Esophagus muscularis mucosa (tissue), 4 donors: ENCODE results near the gene MAZ. TPM values are rescaled to one million over a fixed set of nuclear protein-coding genes. Genes with fewer than 3 reads are reported as not detected.

Experiments
- DNase-seq: peaks from one replicate; pipeline ENCODE4 v3.0.0-alpha.2; 2017; ENCODE audit errors: extremely low spot score
- H3K27ac ChIP-seq, 4 donors: fragments of 200-600 bp; sonication (generic); replicated peaks in 1 of 4; 1 replicate in 3 of 4; 2 replicates in 1 of 4; pipeline ENCODE4 v1.5.1; 2016 to 2019; ENCODE audit warnings: mild to moderate bottlenecking in 1 of 4
- H3K27me3 ChIP-seq, 4 donors: fragments of 200-600 bp; sonication (generic); one replicate each; pipeline versions ENCODE4 v1.5.1 to v1.6.0; 2016 to 2019
- H3K36me3 ChIP-seq, 4 donors: fragments of 200-600 bp; sonication (generic); one replicate each; pipeline ENCODE4 v1.5.1; 2016 to 2019
- H3K4me1 ChIP-seq, 4 donors: fragments of 200-600 bp; sonication (generic); one replicate each; pipeline ENCODE4 v1.5.1; 2016 to 2019
- H3K4me3 ChIP-seq, 4 donors: fragments of 200-600 bp; sonication (generic); 1 replicate in 2 of 4; 2 replicates in 2 of 4; pipeline ENCODE4 v1.5.1; 2016 to 2019; ENCODE audit warnings: mild to moderate bottlenecking in 4 of 4, moderate library complexity in 1 of 4
- H3K9me3 ChIP-seq, 4 donors: fragments of 200-600 bp; sonication (generic); 1 replicate in 3 of 4; 2 replicates in 1 of 4; pipeline ENCODE4 v1.5.1; 2016 to 2019
- CTCF ChIP-seq, 3 experiments: fragments of 200-600 bp in 2 of 3; fragments of 450-650 bp in 1 of 3; sonication (generic) in 2 of 3; IDR thresholded peaks; one replicate each; pipeline ENCODE4 v1.5.1; 2017 to 2019; ENCODE audit warnings: antibody characterized with exemption in 3 of 3, mild to moderate bottlenecking in 2 of 3, moderate library complexity in 1 of 3
- EP300 ChIP-seq: sonication (generic); formaldehyde crosslinking; IDR thresholded peaks from one replicate; pipeline ENCODE4 v1.6.1; 2017; ENCODE audit warnings: antibody characterized with exemption
- POLR2A ChIP-seq: fragments of 450-650 bp; IDR thresholded peaks from one replicate; pipeline ENCODE4 v1.6.1; 2017; ENCODE audit warnings: antibody characterized with exemption, moderate library complexity, mild to moderate bottlenecking, low read depth
- POLR2AphosphoS5 ChIP-seq, 2 donors: sonication (generic); formaldehyde crosslinking; IDR thresholded peaks; one replicate each; pipeline ENCODE4 v1.6.1; 2017; ENCODE audit warnings: antibody characterized with exemption in 2 of 2
- WGBS: methylation state at CpG from one replicate; pipeline ENCODE4 v1.1.5; 2018; 5-methylcytosine and 5-hydroxymethylcytosine counted together
- intact Hi-C: fragments of 100-400 bp; cut with DNase I; formaldehyde crosslinking; loops from one replicate; pipeline ENCODE4 v1.15.1; 2023
- total RNA-seq, 4 donors: library from RNA; depleted of rRNA; stranded (reverse); fragments of >200 nt; gene quantifications; one replicate each; pipeline versions ENCODE4 v1.1.0 to v1.2.1, GENCODE V29; 2016

MAZ gene
- total RNA-seq, 4 donors from 2014 or later = 120 to 284 (median 158) TPM

DNA sequence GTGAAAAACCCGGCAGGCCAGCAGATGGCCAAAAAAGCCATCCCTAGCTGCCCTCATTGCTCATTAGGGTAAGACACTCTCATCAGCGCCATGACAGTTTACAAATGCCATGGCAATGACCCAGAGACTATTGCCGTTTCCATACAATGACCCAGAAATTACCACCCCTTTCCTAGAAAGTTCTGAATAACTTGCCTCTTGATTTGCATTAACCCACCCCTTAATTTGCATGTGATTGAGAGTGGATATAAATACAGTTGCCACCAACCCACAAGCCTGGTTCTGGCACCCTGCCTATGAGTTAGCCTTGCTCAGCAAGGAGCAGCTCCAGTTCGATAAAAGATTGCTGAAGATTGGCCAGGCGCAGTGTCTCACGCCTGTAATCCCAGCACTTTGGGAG is 44.4 kb upstream of the MAZ start:
- no peaks in the 10 kb centered on the region for H3K4me1 ChIP-seq
- WGBS = 71% methylated on average over 6 of the region's 6 CpGs
- no peak overlapping the region for H3K27ac ChIP-seq
- H3K36me3 ChIP-seq = no peaks in the 10 kb centered on the region
- no peak for TF ChIP-seq CTCF (IDR thresholded peaks at IDR 0.05)
- TF ChIP-seq POLR2AphosphoS5 (IDR thresholded peaks at IDR 0.05) = no peak
- TF ChIP-seq POLR2A = no peak
- TF ChIP-seq EP300 = no peak
- intact Hi-C loops = no loop called here
- H3K9me3 ChIP-seq = no peaks in the 10 kb centered on the region
- H3K4me3 ChIP-seq = no peak overlapping the region
- DNase-seq = no peak
- peaks cover 0 to 3% (median 0%) of the 10 kb centered on the region in 4 donors for H3K27me3 ChIP-seq

DNA sequence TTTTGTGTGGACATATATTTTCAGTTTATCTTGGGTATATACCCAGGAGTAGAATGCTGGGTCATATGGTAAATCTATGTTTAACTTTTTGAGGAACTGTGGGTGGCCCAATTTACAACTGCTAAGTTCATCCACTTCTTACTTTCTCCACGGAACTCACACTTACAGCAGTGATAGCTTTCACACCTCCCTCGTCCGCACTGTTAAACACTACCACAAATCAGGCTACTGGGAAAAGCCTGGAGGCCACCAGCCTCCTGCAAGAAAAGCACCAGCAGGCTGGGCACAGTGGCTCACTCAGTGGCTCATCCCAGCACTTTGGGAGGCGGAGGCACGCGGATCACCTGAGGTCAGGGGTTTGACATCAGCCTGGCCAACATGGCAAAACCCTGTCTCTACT is 43.0 kb upstream of the MAZ start:
- H3K36me3 ChIP-seq = no peaks in the 10 kb centered on the region
- no peak overlapping the region for H3K27ac ChIP-seq
- DNase-seq = no peak
- intact Hi-C loops = no loop called here
- H3K27me3 ChIP-seq = peaks cover 0 to 3% (median 0%) of the 10 kb centered on the region in 4 donors
- no peaks in the 10 kb centered on the region for H3K9me3 ChIP-seq
- no peaks in the 10 kb centered on the region for H3K4me1 ChIP-seq
- TF ChIP-seq POLR2A (no peak), CTCF (IDR thresholded peaks at IDR 0.05) (no peak), POLR2AphosphoS5 (IDR thresholded peaks at IDR 0.05) (no peak), EP300 (no peak)
- H3K4me3 ChIP-seq = no peak overlapping the region
- whole genome bisulfite sequencing = 59% methylated on average over 6 of the region's 6 CpGs

DNA sequence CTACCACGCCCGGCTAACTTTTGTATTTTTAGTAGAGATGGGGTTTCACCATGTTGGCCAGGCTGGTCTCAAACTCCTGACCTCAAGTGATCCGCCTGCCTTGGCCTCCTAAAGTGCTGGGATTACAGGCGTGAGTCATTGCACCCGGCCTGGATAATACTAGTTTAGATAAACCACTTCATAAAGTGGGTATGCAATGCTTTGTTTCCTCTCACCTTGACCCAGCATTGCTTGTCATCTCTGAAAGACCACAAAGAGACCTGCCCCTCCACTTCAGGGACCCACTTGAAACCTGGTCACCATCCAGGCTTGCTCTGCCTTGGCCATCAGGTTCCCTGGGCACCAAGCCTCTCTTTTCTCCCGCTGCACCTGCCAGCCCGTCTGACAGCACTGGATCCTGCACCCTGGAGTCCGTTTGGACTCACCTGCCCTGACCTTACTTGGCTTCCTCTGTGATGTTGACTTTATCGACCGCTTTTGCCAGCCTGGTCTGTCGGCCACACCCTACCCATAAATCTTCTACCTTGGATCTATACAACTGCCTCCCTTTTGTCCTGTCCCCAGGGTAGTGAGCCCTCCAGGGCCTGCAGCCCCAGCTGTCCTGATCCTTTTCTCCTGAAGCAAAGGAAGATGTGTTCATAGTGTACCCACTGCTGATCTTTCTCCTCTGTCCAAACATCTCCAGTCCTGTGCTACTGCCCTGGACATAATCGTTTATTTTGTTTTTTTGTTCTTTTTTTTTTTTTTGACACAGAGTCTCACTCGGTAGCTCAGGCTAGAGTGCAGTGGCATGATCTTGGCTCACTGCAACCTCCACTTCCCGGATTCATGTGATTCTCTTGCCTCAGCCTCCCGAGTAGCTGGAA is 40.9 kb upstream of the MAZ start:
- Histone ChIP-seq H3K36me3 (no peaks in the 10 kb centered on the region), H3K9me3 (no peaks in the 10 kb centered on the region), H3K27ac (no peak overlapping the region), H3K4me1 (no peaks in the 10 kb centered on the region), H3K27me3 (peaks cover 0 to 3% (median 0%) of the 10 kb centered on the region in 4 donors), H3K4me3 (no peak overlapping the region)
- intact Hi-C loops = no loop called here
- 77% methylated on average over 14 of the region's 15 CpGs for WGBS
- TF ChIP-seq CTCF (IDR thresholded peaks at IDR 0.05) (no peak), EP300 (no peak), POLR2AphosphoS5 (IDR thresholded peaks at IDR 0.05) (no peak), POLR2A (no peak)
- no peak for DNase-seq

DNA sequence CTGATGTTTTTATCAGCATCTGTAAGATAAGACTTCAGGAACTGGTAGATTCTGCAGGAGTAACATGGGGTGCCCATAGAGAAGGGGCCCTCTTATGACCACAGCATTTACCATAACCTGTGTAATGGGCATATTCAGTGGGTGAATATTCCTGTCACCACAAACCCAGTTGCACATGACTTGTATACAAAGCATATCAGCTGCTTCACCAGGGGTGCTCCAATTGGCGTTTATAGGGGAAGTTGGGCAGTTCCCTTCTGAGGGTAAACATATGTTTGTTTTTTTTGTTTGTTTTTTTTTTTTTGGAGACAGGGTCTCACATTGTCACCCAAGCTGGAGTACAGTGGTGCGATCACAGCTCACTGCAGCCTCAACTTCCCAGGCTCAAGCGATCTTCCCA is 39.8 kb upstream of the MAZ start:
- intact Hi-C loops = no loop called here
- DNase-seq = no peak
- WGBS = 85% methylated on average over 3 of the region's 3 CpGs
- Histone ChIP-seq H3K4me1 (no peaks in the 10 kb centered on the region), H3K9me3 (no peaks in the 10 kb centered on the region), H3K36me3 (no peaks in the 10 kb centered on the region), H3K4me3 (no peak overlapping the region), H3K27me3 (peaks cover 0 to 3% (median 0%) of the 10 kb centered on the region in 4 donors), H3K27ac (no peak overlapping the region)
- TF ChIP-seq CTCF (IDR thresholded peaks at IDR 0.05) = no peak
- TF ChIP-seq EP300 = no peak
- no peak for TF ChIP-seq POLR2A
- no peak for TF ChIP-seq POLR2AphosphoS5 (IDR thresholded peaks at IDR 0.05)
